Liver (tissue), 3 donors: ENCODE data around the gene KIF26A.

Experiments
- GABPA ChIP-seq, 2 donors: IDR thresholded peaks in 1 of 2; conservative IDR thresholded peaks in 1 of 2; 2 replicates each; pipeline ENCODE4 v1.6.1; 2016; ENCODE audit warnings: antibody characterized with exemption in 2 of 2, mild to moderate bottlenecking in 1 of 2, moderate library complexity in 1 of 2
- RAD21 ChIP-seq, 2 donors: IDR thresholded peaks; 2 replicates each; pipeline ENCODE4 v1.6.1; 2016; ENCODE audit warnings: antibody characterized with exemption in 2 of 2, mild to moderate bottlenecking in 2 of 2
- YY1 ChIP-seq: IDR thresholded peaks from 2 replicates; pipeline ENCODE4 v1.6.1; 2016; ENCODE audit warnings: antibody characterized with exemption, mild to moderate bottlenecking
- TF ChIP-seq, protein P1 (sequence below): fragments of 150-350 bp; IDR thresholded peaks from 2 replicates; pipeline ENCODE4 v1.5.1; 2017; ENCODE audit warnings: improper control_type of control experiment, low read depth, low read length; ENCODE audit not compliant: missing input control
- TF ChIP-seq, protein P2 (sequence below): IDR thresholded peaks from 2 replicates; pipeline ENCODE4 v1.6.1; 2016; ENCODE audit warnings: antibody characterized with exemption, mild to moderate bottlenecking
- donor health status: healthy.
- donor health status: healthy.

DNA sequence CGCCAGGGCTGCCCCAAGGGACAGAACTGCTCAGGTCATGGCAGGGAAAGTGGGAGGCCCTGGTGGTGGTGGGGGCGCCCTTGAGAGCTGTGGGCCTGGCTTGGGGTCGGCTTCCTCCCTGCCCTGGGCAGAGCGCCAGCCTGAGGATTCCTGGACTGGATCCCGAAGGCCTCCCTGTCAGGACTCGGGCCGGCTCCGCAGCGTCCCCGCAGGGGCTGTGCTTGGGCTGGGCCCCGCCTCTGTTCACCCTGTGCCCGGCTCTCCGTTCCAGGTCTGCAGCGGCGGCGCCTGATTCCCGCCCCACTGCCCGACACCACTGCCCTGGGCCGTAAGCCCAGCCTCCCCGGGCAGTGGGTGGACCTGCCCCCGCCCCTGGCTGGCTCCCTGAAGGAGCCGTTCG is 39.9 kb downstream of the KIF26A start:
- TF ChIP-seq, protein P1, sequence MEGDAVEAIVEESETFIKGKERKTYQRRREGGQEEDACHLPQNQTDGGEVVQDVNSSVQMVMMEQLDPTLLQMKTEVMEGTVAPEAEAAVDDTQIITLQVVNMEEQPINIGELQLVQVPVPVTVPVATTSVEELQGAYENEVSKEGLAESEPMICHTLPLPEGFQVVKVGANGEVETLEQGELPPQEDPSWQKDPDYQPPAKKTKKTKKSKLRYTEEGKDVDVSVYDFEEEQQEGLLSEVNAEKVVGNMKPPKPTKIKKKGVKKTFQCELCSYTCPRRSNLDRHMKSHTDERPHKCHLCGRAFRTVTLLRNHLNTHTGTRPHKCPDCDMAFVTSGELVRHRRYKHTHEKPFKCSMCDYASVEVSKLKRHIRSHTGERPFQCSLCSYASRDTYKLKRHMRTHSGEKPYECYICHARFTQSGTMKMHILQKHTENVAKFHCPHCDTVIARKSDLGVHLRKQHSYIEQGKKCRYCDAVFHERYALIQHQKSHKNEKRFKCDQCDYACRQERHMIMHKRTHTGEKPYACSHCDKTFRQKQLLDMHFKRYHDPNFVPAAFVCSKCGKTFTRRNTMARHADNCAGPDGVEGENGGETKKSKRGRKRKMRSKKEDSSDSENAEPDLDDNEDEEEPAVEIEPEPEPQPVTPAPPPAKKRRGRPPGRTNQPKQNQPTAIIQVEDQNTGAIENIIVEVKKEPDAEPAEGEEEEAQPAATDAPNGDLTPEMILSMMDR = no peak
- TF ChIP-seq YY1 (no peak), RAD21 (IDR thresholded peaks at IDR 0.05) (no peak), GABPA (IDR thresholded peaks at IDR 0.05 in 1 of 2, conservative IDR thresholded peaks at IDR 0.05 in 1 of 2) (no peak)
- TF ChIP-seq, protein P2, sequence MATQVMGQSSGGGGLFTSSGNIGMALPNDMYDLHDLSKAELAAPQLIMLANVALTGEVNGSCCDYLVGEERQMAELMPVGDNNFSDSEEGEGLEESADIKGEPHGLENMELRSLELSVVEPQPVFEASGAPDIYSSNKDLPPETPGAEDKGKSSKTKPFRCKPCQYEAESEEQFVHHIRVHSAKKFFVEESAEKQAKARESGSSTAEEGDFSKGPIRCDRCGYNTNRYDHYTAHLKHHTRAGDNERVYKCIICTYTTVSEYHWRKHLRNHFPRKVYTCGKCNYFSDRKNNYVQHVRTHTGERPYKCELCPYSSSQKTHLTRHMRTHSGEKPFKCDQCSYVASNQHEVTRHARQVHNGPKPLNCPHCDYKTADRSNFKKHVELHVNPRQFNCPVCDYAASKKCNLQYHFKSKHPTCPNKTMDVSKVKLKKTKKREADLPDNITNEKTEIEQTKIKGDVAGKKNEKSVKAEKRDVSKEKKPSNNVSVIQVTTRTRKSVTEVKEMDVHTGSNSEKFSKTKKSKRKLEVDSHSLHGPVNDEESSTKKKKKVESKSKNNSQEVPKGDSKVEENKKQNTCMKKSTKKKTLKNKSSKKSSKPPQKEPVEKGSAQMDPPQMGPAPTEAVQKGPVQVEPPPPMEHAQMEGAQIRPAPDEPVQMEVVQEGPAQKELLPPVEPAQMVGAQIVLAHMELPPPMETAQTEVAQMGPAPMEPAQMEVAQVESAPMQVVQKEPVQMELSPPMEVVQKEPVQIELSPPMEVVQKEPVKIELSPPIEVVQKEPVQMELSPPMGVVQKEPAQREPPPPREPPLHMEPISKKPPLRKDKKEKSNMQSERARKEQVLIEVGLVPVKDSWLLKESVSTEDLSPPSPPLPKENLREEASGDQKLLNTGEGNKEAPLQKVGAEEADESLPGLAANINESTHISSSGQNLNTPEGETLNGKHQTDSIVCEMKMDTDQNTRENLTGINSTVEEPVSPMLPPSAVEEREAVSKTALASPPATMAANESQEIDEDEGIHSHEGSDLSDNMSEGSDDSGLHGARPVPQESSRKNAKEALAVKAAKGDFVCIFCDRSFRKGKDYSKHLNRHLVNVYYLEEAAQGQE = no peak
